B cell (primary cell): Measurements from ENCODE around the gene ST7L. TPM values are rescaled to one million over a fixed set of nuclear protein-coding genes. Genes with fewer than 3 reads are reported as not detected.
"Not testable (repeated sequence)": the region's sequence is repeated elsewhere in the genome, so short reads cannot be mapped to it uniquely, and the experiment has no call there.

Source experiments
- ATAC-seq: fragments of 200-7000 bp; cut with Tn5 transposase; one replicate; pipeline ENCODE4 v1.10.0; 2021; ENCODE audit warnings: low read depth, mild to moderate bottlenecking, moderate number of reproducible peaks, moderate library complexity
- CTCF ChIA-PET: fragments of 350-600 bp; sonication (Branson Sonifier 250); formaldehyde crosslinking; loops from one replicate; lab custom pipeline; 2021; ENCODE audit warnings: antibody characterized with exemption, inconsistent platforms; lab: Charles Lee
- POLR2A ChIA-PET: fragments of 350-600 bp; sonication (Branson Sonifier 250); formaldehyde crosslinking; loops from one replicate; lab custom pipeline; 2021; ENCODE audit warnings: antibody characterized with exemption; lab: Charles Lee
- DNase-seq: peaks from one replicate; pipeline ENCODE4 v3.0.0; 2013
- H2AFZ ChIP-seq: 2 replicates; pipeline ENCODE4 v1.6.1; 2012; ENCODE audit warnings: mild to moderate bottlenecking, low read depth, low read length; ENCODE audit not compliant: insufficient read depth, poor library complexity, severe bottlenecking
- H3K27ac ChIP-seq, 2 donors: 1 replicate in 1 of 2; 2 replicates in 1 of 2; pipeline ENCODE4 v1.5.1; 2012 to 2013; ENCODE audit warnings: low read length in 2 of 2, mild to moderate bottlenecking in 2 of 2, moderate library complexity in 1 of 2
- H3K27me3 ChIP-seq, 4 experiments: fragments of 200-600 bp in 1 of 4; sonication (generic) in 1 of 4; replicated peaks in 1 of 4; 1 replicate in 2 of 4; 2 replicates in 2 of 4; pipeline versions ENCODE4 v1.6.1 to v1.7.0; 2013 to 2016; ENCODE audit warnings: low read length in 3 of 4, mild to moderate bottlenecking in 2 of 4, mixed read lengths in 1 of 4, moderate library complexity in 1 of 4; ENCODE audit not compliant: insufficient read depth in 4 of 4, control insufficient read depth in 3 of 4; ENCODE audit errors: control extremely low read depth in 1 of 4
- H3K36me3 ChIP-seq, 2 experiments: replicated peaks in 1 of 2; 1 replicate in 1 of 2; 2 replicates in 1 of 2; pipeline versions ENCODE4 v1.6.1 to v1.7.1; 2013; ENCODE audit warnings: low read length in 1 of 2; ENCODE audit not compliant: insufficient read depth in 2 of 2, control insufficient read depth in 1 of 2; ENCODE audit errors: control extremely low read depth in 1 of 2, extremely low read depth in 1 of 2
- H3K4me1 ChIP-seq, 2 donors: fragments of 200-600 bp in 1 of 2; sonication (generic) in 1 of 2; 1 replicate in 1 of 2; 2 replicates in 1 of 2; pipeline versions ENCODE4 v1.5.1 to v1.6.1; 2013 to 2017; ENCODE audit warnings: low read length in 2 of 2; ENCODE audit not compliant: control insufficient read depth in 2 of 2, insufficient read depth in 2 of 2
- H3K4me2 ChIP-seq: replicated peaks from 2 replicates; pipeline ENCODE3; 2012; ENCODE audit warnings: mild to moderate bottlenecking, low read depth, low read length; ENCODE audit not compliant: poor library complexity, severe bottlenecking
- H3K4me3 ChIP-seq, 5 experiments: fragments of 200-600 bp in 1 of 5; sonication (generic) in 1 of 5; 1 replicate in 3 of 5; 2 replicates in 2 of 5; pipeline versions ENCODE4 v1.5.1 to v1.7.0; 2011 to 2016; ENCODE audit warnings: low read length in 4 of 5, mild to moderate bottlenecking in 4 of 5, low read depth in 2 of 5, control low read depth in 1 of 5, moderate library complexity in 1 of 5; ENCODE audit not compliant: insufficient read depth in 1 of 5; ENCODE audit errors: control extremely low read depth in 1 of 5, extremely low read depth in 1 of 5
- H3K79me2 ChIP-seq: fragments of 200-600 bp; sonication (generic); one replicate; pipeline ENCODE4 v1.6.0; 2016; ENCODE audit warnings: low read length; ENCODE audit not compliant: control insufficient read depth, insufficient read depth
- H3K9ac ChIP-seq: fragments of 200-600 bp; sonication (generic); 2 replicates; pipeline ENCODE4 v1.6.1; 2017; ENCODE audit warnings: mild to moderate bottlenecking, low read length, moderate library complexity
- H3K9me3 ChIP-seq, 3 donors: one replicate each; pipeline versions ENCODE4 v1.6.1 to v1.7.1; 2013; ENCODE audit warnings: low read length in 2 of 3; ENCODE audit not compliant: control insufficient read depth in 2 of 3, insufficient read depth in 1 of 3; ENCODE audit errors: control extremely low read depth in 1 of 3
- H4K20me1 ChIP-seq: 2 replicates; pipeline ENCODE4 v1.6.0; 2012; ENCODE audit warnings: mild to moderate bottlenecking, low read length; ENCODE audit not compliant: insufficient read depth, control insufficient read depth, poor library complexity, severe bottlenecking
- H3K27ac Mint-ChIP-seq: one replicate; pipeline ENCODE4 v1.8.0; 2021; ENCODE audit warnings: mixed read lengths
- H3K27me3 Mint-ChIP-seq: one replicate; pipeline ENCODE4 v1.8.0; 2021; ENCODE audit warnings: mixed read lengths
- H3K4me1 Mint-ChIP-seq: one replicate; pipeline ENCODE4 v1.8.0; 2021; ENCODE audit warnings: mixed read lengths
- H3K4me3 Mint-ChIP-seq: one replicate; pipeline ENCODE4 v1.8.0; 2021; ENCODE audit warnings: mixed read lengths
- H3K9me3 Mint-ChIP-seq: one replicate; pipeline ENCODE4 v1.8.0; 2022; ENCODE audit warnings: mixed read lengths; ENCODE audit not compliant: insufficient read depth
- CTCF ChIP-seq: fragments of 200-600 bp; IDR thresholded peaks from one replicate; pipeline ENCODE4 v1.8.0; 2022; ENCODE audit warnings: antibody characterized with exemption, mild to moderate bottlenecking
- EZH2 ChIP-seq: IDR thresholded peaks from 2 replicates; pipeline ENCODE4 v1.6.1; 2012; ENCODE audit warnings: borderline replicate concordance, low read depth, mild to moderate bottlenecking, moderate library complexity, low read length; ENCODE audit not compliant: insufficient read depth, poor library complexity, severe bottlenecking
- WGBS: methylation state at CpG from one replicate; pipeline ENCODE4 v1.1.5; 2013; ENCODE audit warnings: missing lambda C conversion rate; ENCODE audit not compliant: insufficient coverage; 5-methylcytosine and 5-hydroxymethylcytosine counted together
- intact Hi-C: fragments of 100-400 bp; cut with micrococcal nuclease; formaldehyde crosslinking; loops from one replicate; pipeline ENCODE4 v1.10.0; 2022
- polyA plus RNA-seq: library from polyadenylated mRNA; depleted of rRNA; stranded (reverse); fragments of >200 nt; gene quantifications from 2 replicates; pipeline ENCODE4 v1.2.3, GENCODE V29; 2012
- total RNA-seq, 2 donors: library from RNA; stranded (reverse); fragments of 120-200 nt in 1 of 2; gene quantifications; 1 replicate in 1 of 2; 2 replicates in 1 of 2; pipeline versions ENCODE4 v1.2.3 to v1.2.4, GENCODE V29; 2013 to 2022

ST7L gene
- total and polyA plus RNA-seq, 2 donors (not counting 1 experiment from before 2014, with no cell fraction given): 13.1 to 16.4 TPM

- no peak overlapping the region for H3K4me3 ChIP-seq
- H3K4me3 Mint-ChIP-seq: no peak overlapping the region
- no peaks in the 10 kb centered on the region for H3K36me3 ChIP-seq
- no peaks in the 10 kb centered on the region for H3K79me2 ChIP-seq
- no peak overlapping the region for H3K27ac Mint-ChIP-seq
- no peak overlapping the region for H2AFZ ChIP-seq
- no peaks in the 10 kb centered on the region for H3K4me1 Mint-ChIP-seq
- H3K4me2 ChIP-seq: no peak overlapping the region
- ChIA-PET CTCF (interaction anchor here (1.3 to 2.7 kb wide), 3 partner anchors 9 to 118 kb away, joined by 3 to 10 read pairs (median 4); no protein-coding TSS in a partner anchor), POLR2A (no interaction called here)
- H3K27ac ChIP-seq: no peak overlapping the region
- H3K4me1 ChIP-seq: no peaks in the 10 kb centered on the region
- TF ChIP-seq EZH2: no peak
- TF ChIP-seq CTCF: no peak
- 11% methylated on average over 1 of the region's 1 CpG for WGBS
- intact Hi-C loops: no loop called here
- no peak overlapping the region for H3K9ac ChIP-seq
- H3K9me3 ChIP-seq: peaks cover 0 to 3% (median 0%) of the 10 kb centered on the region in 3 donors
- DNase-seq: no peak
- no peaks in the 10 kb centered on the region for H3K9me3 Mint-ChIP-seq
- no peaks in the 10 kb centered on the region for H3K27me3 ChIP-seq
- H3K27me3 Mint-ChIP-seq: peaks cover 38% of the 10 kb centered on the region
- no peak for ATAC-seq
- H4K20me1 ChIP-seq: no peaks in the 10 kb centered on the region
Measured at GRCh38 chr1:112492076-112492475, 126.9 kb downstream of the ST7L start.

- Mint-ChIP-seq H3K27ac (no peak overlapping the region), H3K4me3 (no peak overlapping the region), H3K9me3 (no peaks in the 10 kb centered on the region), H3K27me3 (peaks cover 26% of the 10 kb centered on the region), H3K4me1 (no peaks in the 10 kb centered on the region)
- ATAC-seq (no peak), DNase-seq (no peak)
- Histone ChIP-seq H3K4me1 (no peaks in the 10 kb centered on the region), H3K79me2 (no peaks in the 10 kb centered on the region), H3K4me2 (no peak overlapping the region), H4K20me1 (no peaks in the 10 kb centered on the region), H3K4me3 (no peak overlapping the region), H2AFZ (no peak overlapping the region), H3K27ac (no peak overlapping the region), H3K9ac (no peak overlapping the region), H3K9me3 (no peaks in the 10 kb centered on the region), H3K36me3 (no peaks in the 10 kb centered on the region), H3K27me3 (peaks cover 0 to 3% (median 0%) of the 10 kb centered on the region in 4 experiments)
- POLR2A ChIA-PET: no interaction called here
- no peak for TF ChIP-seq CTCF
- TF ChIP-seq EZH2: no peak
- WGBS: no CpG with 5 or more reads among the region's 5 CpGs
- CTCF ChIA-PET: no interaction called here
- intact Hi-C loops: no loop called here
Measured at GRCh38 chr1:112488141-112488540, 130.8 kb downstream of the ST7L start.

- H4K20me1 ChIP-seq, H3K4me3 Mint-ChIP-seq, ATAC-seq, H3K36me3 ChIP-seq, H3K9me3 Mint-ChIP-seq, H3K9ac ChIP-seq, H3K27me3 ChIP-seq, H3K4me1 Mint-ChIP-seq, H3K9me3 ChIP-seq, H3K4me1 ChIP-seq, H3K27ac Mint-ChIP-seq, DNase-seq, intact Hi-C loops, H2AFZ ChIP-seq, POLR2A ChIA-PET, H3K27ac ChIP-seq, H3K4me2 ChIP-seq, H3K79me2 ChIP-seq, H3K4me3 ChIP-seq: not testable (repeated sequence)
- H3K27me3 Mint-ChIP-seq: peaks cover 22% of the 10 kb centered on the region
- CTCF ChIA-PET: interaction anchor here (0.7 kb wide), 1 partner anchor 234 kb away, joined by 3 read pairs; no protein-coding TSS in a partner anchor
- WGBS: 100% methylated on average over 1 of the region's 6 CpGs
Measured at GRCh38 chr1:112487686-112488085, 131.3 kb downstream of the ST7L start.
